ENCODE measurements around the gene ETV7.

Gene ETV7

DNA sequence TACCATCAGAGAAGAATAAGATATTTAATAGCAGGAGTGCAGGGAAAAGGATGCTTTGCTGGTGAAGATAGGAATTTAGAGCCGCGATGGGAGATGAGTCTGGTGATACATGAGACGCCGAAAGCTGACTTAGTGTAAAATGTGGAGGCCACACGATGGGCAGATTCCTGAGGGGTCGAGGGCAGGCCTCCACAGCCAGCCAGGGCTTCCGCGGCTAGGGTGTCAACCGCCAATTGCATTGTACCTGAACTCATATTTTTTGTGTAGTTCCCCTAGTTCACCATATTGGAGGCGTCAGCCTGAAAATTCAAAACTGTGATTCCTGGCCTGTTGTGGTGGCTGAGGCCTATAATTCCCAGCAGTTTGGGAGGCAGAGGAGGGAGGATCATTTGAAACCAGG lies 8.5 kb downstream of the ETV7 start (continued):
- TF ChIP-seq, protein P1, sequence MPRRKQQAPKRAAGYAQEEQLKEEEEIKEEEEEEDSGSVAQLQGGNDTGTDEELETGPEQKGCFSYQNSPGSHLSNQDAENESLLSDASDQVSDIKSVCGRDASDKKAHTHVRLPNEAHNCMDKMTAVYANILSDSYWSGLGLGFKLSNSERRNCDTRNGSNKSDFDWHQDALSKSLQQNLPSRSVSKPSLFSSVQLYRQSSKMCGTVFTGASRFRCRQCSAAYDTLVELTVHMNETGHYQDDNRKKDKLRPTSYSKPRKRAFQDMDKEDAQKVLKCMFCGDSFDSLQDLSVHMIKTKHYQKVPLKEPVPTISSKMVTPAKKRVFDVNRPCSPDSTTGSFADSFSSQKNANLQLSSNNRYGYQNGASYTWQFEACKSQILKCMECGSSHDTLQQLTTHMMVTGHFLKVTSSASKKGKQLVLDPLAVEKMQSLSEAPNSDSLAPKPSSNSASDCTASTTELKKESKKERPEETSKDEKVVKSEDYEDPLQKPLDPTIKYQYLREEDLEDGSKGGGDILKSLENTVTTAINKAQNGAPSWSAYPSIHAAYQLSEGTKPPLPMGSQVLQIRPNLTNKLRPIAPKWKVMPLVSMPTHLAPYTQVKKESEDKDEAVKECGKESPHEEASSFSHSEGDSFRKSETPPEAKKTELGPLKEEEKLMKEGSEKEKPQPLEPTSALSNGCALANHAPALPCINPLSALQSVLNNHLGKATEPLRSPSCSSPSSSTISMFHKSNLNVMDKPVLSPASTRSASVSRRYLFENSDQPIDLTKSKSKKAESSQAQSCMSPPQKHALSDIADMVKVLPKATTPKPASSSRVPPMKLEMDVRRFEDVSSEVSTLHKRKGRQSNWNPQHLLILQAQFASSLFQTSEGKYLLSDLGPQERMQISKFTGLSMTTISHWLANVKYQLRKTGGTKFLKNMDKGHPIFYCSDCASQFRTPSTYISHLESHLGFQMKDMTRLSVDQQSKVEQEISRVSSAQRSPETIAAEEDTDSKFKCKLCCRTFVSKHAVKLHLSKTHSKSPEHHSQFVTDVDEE (CRISPR knock-in tag; IDR thresholded peaks at IDR 0.05) = no peak
- TF ChIP-seq ZNF565 (CRISPR knock-in tag; conservative IDR thresholded peaks at IDR 0.05; ENCODE audit: low read depth) (no peak), SNAI2 (CRISPR knock-in tag; IDR thresholded peaks at IDR 0.05) (no peak), ZFP3 (CRISPR knock-in tag; IDR thresholded peaks at IDR 0.05) (no peak), ZFP30 (CRISPR knock-in tag; IDR thresholded peaks at IDR 0.05) (no peak), ZC3H10 (CRISPR knock-in tag; IDR thresholded peaks at IDR 0.05) (no peak)
- TF ChIP-seq, protein P2, sequence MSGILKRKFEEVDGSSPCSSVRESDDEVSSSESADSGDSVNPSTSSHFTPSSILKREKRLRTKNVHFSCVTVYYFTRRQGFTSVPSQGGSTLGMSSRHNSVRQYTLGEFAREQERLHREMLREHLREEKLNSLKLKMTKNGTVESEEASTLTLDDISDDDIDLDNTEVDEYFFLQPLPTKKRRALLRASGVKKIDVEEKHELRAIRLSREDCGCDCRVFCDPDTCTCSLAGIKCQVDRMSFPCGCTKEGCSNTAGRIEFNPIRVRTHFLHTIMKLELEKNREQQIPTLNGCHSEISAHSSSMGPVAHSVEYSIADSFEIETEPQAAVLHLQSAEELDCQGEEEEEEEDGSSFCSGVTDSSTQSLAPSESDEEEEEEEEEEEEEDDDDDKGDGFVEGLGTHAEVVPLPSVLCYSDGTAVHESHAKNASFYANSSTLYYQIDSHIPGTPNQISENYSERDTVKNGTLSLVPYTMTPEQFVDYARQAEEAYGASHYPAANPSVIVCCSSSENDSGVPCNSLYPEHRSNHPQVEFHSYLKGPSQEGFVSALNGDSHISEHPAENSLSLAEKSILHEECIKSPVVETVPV (CRISPR knock-in tag; IDR thresholded peaks at IDR 0.05) = no peak

DNA sequence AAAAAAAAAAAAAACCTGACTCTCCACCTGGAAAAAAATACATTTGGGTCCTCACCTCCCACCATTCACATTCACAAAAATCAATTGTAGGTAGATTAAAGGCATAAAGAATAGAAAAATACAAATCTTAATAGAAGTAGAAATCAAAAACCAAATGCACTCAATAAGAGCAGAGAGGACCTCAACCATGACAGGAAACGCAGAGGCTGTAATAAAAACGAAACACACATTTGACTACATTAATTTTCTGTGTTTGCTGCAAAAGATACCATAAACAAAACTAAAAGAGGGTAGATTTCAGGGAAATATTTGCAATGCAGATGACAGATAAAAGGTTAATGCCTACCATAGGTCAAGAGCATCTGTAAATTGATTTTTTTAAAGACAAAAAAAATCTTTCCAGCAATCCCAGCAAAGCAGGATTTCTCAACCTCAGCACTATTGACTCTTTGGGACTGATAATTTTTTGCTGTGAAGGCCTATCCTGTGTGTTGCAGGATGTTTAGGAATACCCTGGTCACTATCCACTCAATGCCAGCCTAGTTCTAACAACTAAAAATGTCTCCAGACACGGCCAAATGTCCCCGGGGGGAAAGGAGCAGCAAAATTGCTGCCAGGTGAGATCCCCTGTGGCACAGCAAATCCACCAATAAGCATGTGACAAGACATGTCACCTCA lies 9.1 kb downstream of the ETV7 start:
- ATAC-seq = no peak
- TF ChIP-seq, protein P1 (CRISPR knock-in tag; IDR thresholded peaks at IDR 0.05) = no peak
- TF ChIP-seq ZNF8 (CRISPR knock-in tag; IDR thresholded peaks at IDR 0.05) (no peak), ZFP30 (CRISPR knock-in tag; IDR thresholded peaks at IDR 0.05) (no peak), ZFP3 (CRISPR knock-in tag; IDR thresholded peaks at IDR 0.05) (no peak), TCF4 (CRISPR knock-in tag; IDR thresholded peaks at IDR 0.05; ENCODE audit: borderline replicate concordance) (no peak), SNAI2 (CRISPR knock-in tag; IDR thresholded peaks at IDR 0.05) (no peak), RARB (CRISPR knock-in tag; IDR thresholded peaks at IDR 0.05) (no peak), OSR1 (CRISPR knock-in tag; IDR thresholded peaks at IDR 0.05) (no peak)
- TF ChIP-seq, protein P2 (CRISPR knock-in tag; IDR thresholded peaks at IDR 0.05) = no peak
- TF ChIP-seq, protein P3, sequence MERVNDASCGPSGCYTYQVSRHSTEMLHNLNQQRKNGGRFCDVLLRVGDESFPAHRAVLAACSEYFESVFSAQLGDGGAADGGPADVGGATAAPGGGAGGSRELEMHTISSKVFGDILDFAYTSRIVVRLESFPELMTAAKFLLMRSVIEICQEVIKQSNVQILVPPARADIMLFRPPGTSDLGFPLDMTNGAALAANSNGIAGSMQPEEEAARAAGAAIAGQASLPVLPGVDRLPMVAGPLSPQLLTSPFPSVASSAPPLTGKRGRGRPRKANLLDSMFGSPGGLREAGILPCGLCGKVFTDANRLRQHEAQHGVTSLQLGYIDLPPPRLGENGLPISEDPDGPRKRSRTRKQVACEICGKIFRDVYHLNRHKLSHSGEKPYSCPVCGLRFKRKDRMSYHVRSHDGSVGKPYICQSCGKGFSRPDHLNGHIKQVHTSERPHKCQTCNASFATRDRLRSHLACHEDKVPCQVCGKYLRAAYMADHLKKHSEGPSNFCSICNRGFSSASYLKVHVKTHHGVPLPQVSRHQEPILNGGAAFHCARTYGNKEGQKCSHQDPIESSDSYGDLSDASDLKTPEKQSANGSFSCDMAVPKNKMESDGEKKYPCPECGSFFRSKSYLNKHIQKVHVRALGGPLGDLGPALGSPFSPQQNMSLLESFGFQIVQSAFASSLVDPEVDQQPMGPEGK (CRISPR knock-in tag; IDR thresholded peaks at IDR 0.05; ENCODE audit: borderline replicate concordance) = no peak
- TF ChIP-seq, protein P4, sequence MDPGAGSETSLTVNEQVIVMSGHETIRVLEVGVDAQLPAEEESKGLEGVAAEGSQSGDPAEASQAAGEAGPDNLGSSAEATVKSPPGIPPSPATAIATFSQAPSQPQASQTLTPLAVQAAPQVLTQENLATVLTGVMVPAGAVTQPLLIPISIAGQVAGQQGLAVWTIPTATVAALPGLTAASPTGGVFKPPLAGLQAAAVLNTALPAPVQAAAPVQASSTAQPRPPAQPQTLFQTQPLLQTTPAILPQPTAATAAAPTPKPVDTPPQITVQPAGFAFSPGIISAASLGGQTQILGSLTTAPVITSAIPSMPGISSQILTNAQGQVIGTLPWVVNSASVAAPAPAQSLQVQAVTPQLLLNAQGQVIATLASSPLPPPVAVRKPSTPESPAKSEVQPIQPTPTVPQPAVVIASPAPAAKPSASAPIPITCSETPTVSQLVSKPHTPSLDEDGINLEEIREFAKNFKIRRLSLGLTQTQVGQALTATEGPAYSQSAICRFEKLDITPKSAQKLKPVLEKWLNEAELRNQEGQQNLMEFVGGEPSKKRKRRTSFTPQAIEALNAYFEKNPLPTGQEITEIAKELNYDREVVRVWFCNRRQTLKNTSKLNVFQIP (CRISPR knock-in tag; IDR thresholded peaks at IDR 0.05; ENCODE audit: borderline replicate concordance, low read depth) = no peak

DNA sequence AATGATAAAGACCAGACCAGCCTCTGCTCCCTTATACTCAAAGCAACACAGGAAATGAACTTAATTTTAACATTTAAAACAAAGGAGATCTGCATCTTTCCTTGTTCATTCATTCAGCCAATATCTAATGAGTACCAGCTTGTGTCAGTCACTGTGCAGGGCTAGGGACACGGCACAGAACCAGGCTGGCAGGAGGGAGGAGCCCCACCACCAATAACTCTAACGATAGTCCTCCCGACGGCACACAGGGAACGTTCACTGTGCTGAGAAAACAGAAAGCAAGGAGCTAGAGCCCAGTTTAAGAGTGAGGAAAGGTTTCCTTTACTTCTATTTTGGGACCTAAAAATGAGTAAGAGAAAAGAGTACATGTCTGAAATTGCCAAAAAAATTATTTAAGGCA lies 9.9 kb downstream of the ETV7 start:
- no peak for ATAC-seq

More for the DNA sequence above, 9.9 kb downstream of the ETV7 start:
- TF ChIP-seq PPARA (CRISPR knock-in tag; IDR thresholded peaks at IDR 0.05; ENCODE audit: borderline replicate concordance) = no peak
